Measurements from ENCODE around the gene PTF1A.

- no peak for TF ChIP-seq CCAR2 (IDR thresholded peaks at IDR 0.05; ENCODE audit: low read depth, low read length)
- TF ChIP-seq NFRKB (IDR thresholded peaks at IDR 0.05; ENCODE audit: low read depth), result no peak
These were observed 14.0 kb downstream of the PTF1A start for GRCh38 chr10:23205972-23206642.
